ENCODE measurements around the gene HSF5. TPM values are rescaled to one million over a fixed set of nuclear protein-coding genes. Genes with fewer than 3 reads are reported as not detected.

HSF5 gene
- total and polyA plus RNA-seq, 2 of the 4 experiments (the other 2 are of a cell fraction), result not detected

DNA sequence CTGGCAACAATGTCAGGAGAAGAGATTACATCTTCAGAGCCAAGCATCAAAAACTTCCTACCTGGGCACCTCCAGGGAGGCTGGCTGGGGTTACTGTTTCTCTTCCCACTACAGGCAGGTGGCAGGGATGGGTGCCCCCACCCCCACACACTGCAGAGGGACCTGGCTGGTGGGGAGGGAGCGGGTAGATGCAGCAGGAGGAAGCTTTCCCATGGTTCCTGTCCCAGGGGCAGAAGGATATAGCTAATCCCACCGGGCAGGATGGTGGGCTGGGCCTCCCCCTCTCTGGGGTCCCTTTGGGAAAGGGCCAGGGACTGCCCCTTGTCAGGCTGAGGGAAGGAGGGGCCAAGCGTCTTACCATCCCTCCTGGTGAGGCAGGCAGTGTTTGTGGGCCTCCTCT, 42.9 kb upstream of the HSF5 start:
- dilution Hi-C loops (cut with HindIII; ENCODE audit: low sequenced_read_pairs, unreplicated experiment), result no loop called here
- Histone ChIP-seq H2BK5ac (ENCODE audit: low read depth, low read length, poor library complexity, severe bottlenecking) (no peak overlapping the region), H2BK20ac (ENCODE audit: low read depth, low read length) (no peak overlapping the region), H3K79me1 (ENCODE audit: low read depth in 1 of 2, low read length in 2 of 2) (no peaks in the 10 kb centered on the region), H3K9me3 (ENCODE audit: control insufficient read depth, insufficient read depth, low read length) (no peaks in the 10 kb centered on the region), H4K91ac (ENCODE audit: insufficient read depth, low read depth, low read length) (no peak overlapping the region), H2AFZ (replicated peaks; ENCODE audit: low read length, poor library complexity) (peak overlapping the region; percentile 91), H3K4me2 (ENCODE audit: low read depth, low read length) (peak overlapping the region; percentile 60; the same call in 1 of the 2 replicates), H3K14ac (replicated peaks; ENCODE audit: low read depth, low read length) (no peak overlapping the region), H2AK9ac (replicated peaks; ENCODE audit: low read depth, low read length, poor library complexity) (peak overlapping the region; percentile 44), H3K4me3 (ENCODE audit: insufficient read depth, low read depth, low read length) (no peak overlapping the region; the same call in 1 of the 2 replicates), H3K9ac (ENCODE audit: low read depth, low read length) (no peak overlapping the region), H3K9me1 (ENCODE audit: insufficient read depth, low read length) (peaks cover 10% of the 10 kb centered on the region), H3K27me3 (ENCODE audit: control insufficient read depth, insufficient read depth, low read length) (peaks cover 3% of the 10 kb centered on the region; the same call in 1 of the 2 replicates), H3K56ac (ENCODE audit: extremely low read depth, insufficient read depth, low read length) (no peak overlapping the region), H3K27ac (ENCODE audit: insufficient read depth, low read length) (no peak overlapping the region), H3K18ac (ENCODE audit: low read depth, low read length) (no peak overlapping the region), H2BK15ac (ENCODE audit: low read depth, low read length) (no peak overlapping the region), H3K36me3 (ENCODE audit: control insufficient read depth, insufficient read depth, low read length) (no peaks in the 10 kb centered on the region), H3K23ac (ENCODE audit: low read depth, low read length) (no peak overlapping the region), H3K4ac (ENCODE audit: low read depth, low read length) (no peak overlapping the region), H3K4me1 (ENCODE audit: control insufficient read depth, insufficient read depth, low read length) (peaks cover 11% of the 10 kb centered on the region), H4K20me1 (ENCODE audit: insufficient read depth, low read length) (no peaks in the 10 kb centered on the region), H4K8ac (ENCODE audit: low read depth in 2 of 2, low read length in 2 of 2) (no peak overlapping the region), H4K5ac (ENCODE audit: low read depth, low read length) (no peak overlapping the region), H2BK120ac (ENCODE audit: low read depth, low read length) (no peak overlapping the region), H2AK5ac (ENCODE audit: low read depth, low read length) (peak overlapping the region; percentile 23; the same call in 1 of the 2 replicates)
- WGBS, 2 experiments (ENCODE audit: extremely low coverage in 2 of 2, insufficient read length in 1 of 2), result no CpG with 5 or more reads among the region's 3 CpGs
- in situ Hi-C loops (cut with MboI; ENCODE audit: low sequenced_read_pairs), result no loop called here
- ATAC-seq (ENCODE audit: low read depth), result no peak
- CTCF ChIA-PET, result no interaction called here
- intact Hi-C loops (cut with micrococcal nuclease), result no loop called here
- POLR2A ChIA-PET (ENCODE audit: unreplicated experiment), result no interaction called here
- no TSS peak for BruUV-seq (replicated peaks)
- no peak for DNase-seq
- TF ChIP-seq POLR2A (IDR thresholded peaks at IDR 0.05; ENCODE audit: low read depth, low read length) (no peak), SMC3 (IDR thresholded peaks at IDR 0.05; ENCODE audit: low read depth, low read length) (no peak), MXI1 (IDR thresholded peaks at IDR 0.05; ENCODE audit: borderline replicate concordance, low read depth, low read length) (no peak), CHD1 (IDR thresholded peaks at IDR 0.05; ENCODE audit: low read depth, low read length) (no peak), RCOR1 (IDR thresholded peaks at IDR 0.05; ENCODE audit: insufficient replicate concordance, low read length) (no peak), RAD21 (IDR thresholded peaks at IDR 0.05; ENCODE audit: low read length) (no peak), CEBPB (IDR thresholded peaks at IDR 0.05; ENCODE audit: low read depth, low read length) (no peak), RFX5 (IDR thresholded peaks at IDR 0.05; ENCODE audit: low read depth, low read length) (no peak), BHLHE40 (IDR thresholded peaks at IDR 0.05; ENCODE audit: low read depth, low read length) (no peak), MAZ (IDR thresholded peaks at IDR 0.05; ENCODE audit: borderline replicate concordance, low read depth, low read length) (no peak), MAFK (IDR thresholded peaks at IDR 0.05; ENCODE audit: low read depth, low read length) (no peak), NFE2L2 (IDR thresholded peaks at IDR 0.05; ENCODE audit: low read depth, low read length) (no peak), FOS (IDR thresholded peaks at IDR 0.05; ENCODE audit: low read depth, low read length) (no peak)
- TF ChIP-seq, protein P1, sequence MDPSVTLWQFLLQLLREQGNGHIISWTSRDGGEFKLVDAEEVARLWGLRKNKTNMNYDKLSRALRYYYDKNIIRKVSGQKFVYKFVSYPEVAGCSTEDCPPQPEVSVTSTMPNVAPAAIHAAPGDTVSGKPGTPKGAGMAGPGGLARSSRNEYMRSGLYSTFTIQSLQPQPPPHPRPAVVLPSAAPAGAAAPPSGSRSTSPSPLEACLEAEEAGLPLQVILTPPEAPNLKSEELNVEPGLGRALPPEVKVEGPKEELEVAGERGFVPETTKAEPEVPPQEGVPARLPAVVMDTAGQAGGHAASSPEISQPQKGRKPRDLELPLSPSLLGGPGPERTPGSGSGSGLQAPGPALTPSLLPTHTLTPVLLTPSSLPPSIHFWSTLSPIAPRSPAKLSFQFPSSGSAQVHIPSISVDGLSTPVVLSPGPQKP (IDR thresholded peaks at IDR 0.05; ENCODE audit: borderline replicate concordance, low read depth, low read length), result no peak
- TF ChIP-seq, protein P2, sequence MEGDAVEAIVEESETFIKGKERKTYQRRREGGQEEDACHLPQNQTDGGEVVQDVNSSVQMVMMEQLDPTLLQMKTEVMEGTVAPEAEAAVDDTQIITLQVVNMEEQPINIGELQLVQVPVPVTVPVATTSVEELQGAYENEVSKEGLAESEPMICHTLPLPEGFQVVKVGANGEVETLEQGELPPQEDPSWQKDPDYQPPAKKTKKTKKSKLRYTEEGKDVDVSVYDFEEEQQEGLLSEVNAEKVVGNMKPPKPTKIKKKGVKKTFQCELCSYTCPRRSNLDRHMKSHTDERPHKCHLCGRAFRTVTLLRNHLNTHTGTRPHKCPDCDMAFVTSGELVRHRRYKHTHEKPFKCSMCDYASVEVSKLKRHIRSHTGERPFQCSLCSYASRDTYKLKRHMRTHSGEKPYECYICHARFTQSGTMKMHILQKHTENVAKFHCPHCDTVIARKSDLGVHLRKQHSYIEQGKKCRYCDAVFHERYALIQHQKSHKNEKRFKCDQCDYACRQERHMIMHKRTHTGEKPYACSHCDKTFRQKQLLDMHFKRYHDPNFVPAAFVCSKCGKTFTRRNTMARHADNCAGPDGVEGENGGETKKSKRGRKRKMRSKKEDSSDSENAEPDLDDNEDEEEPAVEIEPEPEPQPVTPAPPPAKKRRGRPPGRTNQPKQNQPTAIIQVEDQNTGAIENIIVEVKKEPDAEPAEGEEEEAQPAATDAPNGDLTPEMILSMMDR (conservative IDR thresholded peaks at IDR 0.05; ENCODE audit: low read depth, low read length), result no peak
- TF ChIP-seq, protein P3, sequence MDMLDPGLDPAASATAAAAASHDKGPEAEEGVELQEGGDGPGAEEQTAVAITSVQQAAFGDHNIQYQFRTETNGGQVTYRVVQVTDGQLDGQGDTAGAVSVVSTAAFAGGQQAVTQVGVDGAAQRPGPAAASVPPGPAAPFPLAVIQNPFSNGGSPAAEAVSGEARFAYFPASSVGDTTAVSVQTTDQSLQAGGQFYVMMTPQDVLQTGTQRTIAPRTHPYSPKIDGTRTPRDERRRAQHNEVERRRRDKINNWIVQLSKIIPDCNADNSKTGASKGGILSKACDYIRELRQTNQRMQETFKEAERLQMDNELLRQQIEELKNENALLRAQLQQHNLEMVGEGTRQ (IDR thresholded peaks at IDR 0.05; ENCODE audit: low read depth, low read length), result no peak

Measured in IMR-90 (cell line).